K562 (cell line): Measurements from ENCODE around the gene TTBK1. TPM values are rescaled to one million over a fixed set of nuclear protein-coding genes. Genes with fewer than 3 reads are reported as not detected.

Source experiments
- ATAC-seq: fragments of 200-7000 bp; cut with Tn5 transposase; 3 replicates; pipeline ENCODE4 v1.9.1; 2020; ENCODE audit warnings: moderate library complexity
- BruUV-seq: library from RNA; stranded (reverse); fragments of 400-500 nt; replicated peaks from 2 replicates; lab custom pipeline; 2021; lab: Mats Ljungman, UMichigan
- CTCF ChIA-PET: fragments of 300-600 bp; formaldehyde crosslinking; extraction: SDS; loops from one replicate; lab custom pipeline; 2021; ENCODE audit warnings: low intra/inter-chr PET ratio; lab: Yijun Ruan, JAX
- POLR2A ChIA-PET: fragments of 300-600, 350-650 bp; sonication (Branson Sonifier 250); formaldehyde crosslinking; extraction: SDS; loops from one replicate; lab custom pipeline; 2021; ENCODE audit warnings: antibody characterized with exemption, inconsistent platforms; lab: Yijun Ruan, JAX
- DNase-seq, 4 experiments: peaks; one replicate each; pipeline versions ENCODE4 v3.0.0 to v3.0.0-alpha.2; 2011 to 2018; ENCODE audit warnings: low spot score in 3 of 4, mixed read lengths in 3 of 4; ENCODE audit errors: extremely low read depth in 1 of 4
- FAIRE-seq: peaks from 2 replicates; lab custom pipeline; 2011; peaks lifted over from hg19 to GRCh38; lab: Jason Lieb, UNC
- H2AFZ ChIP-seq: 2 replicates; pipeline ENCODE4 v1.6.0; 2011; ENCODE audit warnings: low read depth, low read length, control low read depth, inconsistent platforms
- H3K27ac ChIP-seq: fragments of 200-600 bp; 3 replicates; pipeline ENCODE4 v1.8.0; 2011; ENCODE audit warnings: low read depth, mild to moderate bottlenecking, control low read depth, inconsistent platforms, low read length, moderate library complexity, mixed read lengths; ENCODE audit errors: extremely low read depth
- H3K27me3 ChIP-seq, 2 experiments: fragments of 300-600 bp in 1 of 2; 2 replicates in 1 of 2; 3 replicates in 1 of 2; pipeline versions ENCODE4 v1.6.0 to v1.8.0; 2011; ENCODE audit warnings: inconsistent platforms in 2 of 2, low read length in 2 of 2, mild to moderate bottlenecking in 1 of 2, mixed read lengths in 1 of 2, moderate library complexity in 1 of 2; ENCODE audit not compliant: control insufficient read depth in 2 of 2, insufficient read depth in 2 of 2
- H3K36me3 ChIP-seq: fragments of 300-600 bp; 3 replicates; pipeline ENCODE4 v1.8.0; 2011; ENCODE audit warnings: mild to moderate bottlenecking, low read length, inconsistent platforms; ENCODE audit not compliant: control insufficient read depth, insufficient read depth
- H3K4me1 ChIP-seq, 2 experiments: fragments of 200-600 bp in 1 of 2; replicated peaks in 1 of 2; 2 replicates in 1 of 2; 3 replicates in 1 of 2; pipeline versions ENCODE4 v1.5.1 to v1.8.0; 2011; ENCODE audit warnings: inconsistent platforms in 2 of 2, low read length in 2 of 2, mild to moderate bottlenecking in 1 of 2, mixed read lengths in 1 of 2, moderate library complexity in 1 of 2; ENCODE audit not compliant: control insufficient read depth in 2 of 2, insufficient read depth in 2 of 2
- H3K4me2 ChIP-seq: 2 replicates; pipeline ENCODE4 v1.6.1; 2011; ENCODE audit warnings: low read length, control low read depth, inconsistent platforms, mixed read lengths; ENCODE audit not compliant: insufficient read depth
- H3K4me3 ChIP-seq: fragments of 200-600 bp; sonication (generic), shearing (Covaris generic); 2 replicates; pipeline ENCODE4 v1.5.1; 2016; ENCODE audit warnings: control low read depth, inconsistent platforms
- H3K79me2 ChIP-seq: fragments of 200-600 bp; 3 replicates; pipeline ENCODE4 v1.8.0; 2011; ENCODE audit warnings: low read length, inconsistent platforms; ENCODE audit not compliant: control insufficient read depth, insufficient read depth
- H3K9ac ChIP-seq, 2 experiments: 2 replicates each; pipeline versions ENCODE4 v1.6.0 to v1.6.1; 2011; ENCODE audit warnings: low read depth in 2 of 2, low read length in 2 of 2, control low read depth in 1 of 2, inconsistent platforms in 1 of 2, mild to moderate bottlenecking in 1 of 2, mixed read lengths in 1 of 2; ENCODE audit not compliant: insufficient read depth in 1 of 2
- H3K9me1 ChIP-seq: one replicate; pipeline ENCODE4 v1.6.0; 2011; ENCODE audit warnings: inconsistent platforms, mild to moderate bottlenecking, low read length, moderate library complexity; ENCODE audit not compliant: control insufficient read depth, insufficient read depth
- H3K9me3 ChIP-seq: replicated peaks from 2 replicates; pipeline ENCODE4 v1.5.1; 2011; ENCODE audit warnings: low read depth, low read length, inconsistent platforms; ENCODE audit not compliant: control insufficient read depth, insufficient read depth
- H4K20me1 ChIP-seq: replicated peaks from 2 replicates; pipeline ENCODE4 v1.6.1; 2011; ENCODE audit warnings: low read length, inconsistent platforms, mixed read lengths; ENCODE audit not compliant: control insufficient read depth, insufficient read depth
- HIVEP1 ChIP-seq: fragments of 250-450 bp; sonication (Bioruptor Pico); IDR thresholded peaks from 2 replicates; pipeline ENCODE4 v1.4.0; 2020; ENCODE audit warnings: mild to moderate bottlenecking
- IFI16 ChIP-seq: fragments of 250-450 bp; sonication (Bioruptor Pico); IDR thresholded peaks from 2 replicates; pipeline ENCODE4 v2.1.2; 2022; ENCODE audit warnings: mild to moderate bottlenecking, inconsistent platforms
- RBFOX2 ChIP-seq: fragments of 200-400 bp; formaldehyde crosslinking; IDR thresholded peaks from 2 replicates; pipeline ENCODE4 v1.6.1; 2017; ENCODE audit warnings: low read depth, mild to moderate bottlenecking, low read length, moderate library complexity
- RBM25 ChIP-seq: fragments of 200-400 bp; formaldehyde crosslinking; IDR thresholded peaks from 2 replicates; pipeline ENCODE4 v1.6.1; 2018; ENCODE audit warnings: low read length, low read depth, moderate library complexity; ENCODE audit not compliant: severe bottlenecking
- TAF7 ChIP-seq: fragments of 450-650 bp; IDR thresholded peaks from 2 replicates; pipeline ENCODE4 v1.6.1; 2016; ENCODE audit warnings: missing genetic modification characterization, missing compliant biosample characterization
- ZC3H4 ChIP-seq: sonication (generic); formaldehyde crosslinking; IDR thresholded peaks from 2 replicates; pipeline ENCODE4 v1.9.0; 2021; ENCODE audit warnings: missing genetic modification reagents, borderline replicate concordance
- ZFP36 ChIP-seq: fragments of 150-350 bp; IDR thresholded peaks from 2 replicates; pipeline ENCODE4 v1.6.1; 2018; ENCODE audit warnings: low read length, low read depth; ENCODE audit not compliant: partially characterized antibody
- ZNF121 ChIP-seq: sonication (generic); formaldehyde crosslinking; conservative IDR thresholded peaks from 2 replicates; pipeline ENCODE4 v1.8.0; 2022; ENCODE audit warnings: missing genetic modification reagents
- WGBS: fragments of 100-300 bp; shearing (Covaris generic); methylation state at CpG from one replicate; pipeline ENCODE4 v1.1.6; 2016; ENCODE audit warnings: low coverage, mixed read lengths; ENCODE audit not compliant: insufficient coverage; ENCODE audit errors: missing lambda C conversion rate; 5-methylcytosine and 5-hydroxymethylcytosine counted together
- in situ Hi-C: fragments of 300-500 bp; cut with MboI; formaldehyde crosslinking; loops from 4 replicates; pipeline ENCODE4 v1.15.0; 2018; ENCODE audit warnings: inconsistent platforms, mixed read lengths
- intact Hi-C: fragments of 100-400 bp; cut with micrococcal nuclease; formaldehyde crosslinking; loops from 2 replicates; pipeline ENCODE4 v1.14.2; 2022
- polyA plus RNA-seq, 8 experiments: library from polyadenylated mRNA; depleted of rRNA in 4 of 8; stranded (reverse) in 5 of 8; unstranded in 3 of 8; fragments of >200 nt; fragmentation: Nextera tagmentation in 2 of 8; fragmentation: Illumina TruSeq in 1 of 8; extraction: Ambion mirVana in 2 of 8; extraction: Trizol in 1 of 8; gene quantifications; 2 replicates each; pipeline versions ENCODE4 v1.2.1 to v1.2.3, GENCODE V29; 2011 to 2014; ENCODE audit warnings: inconsistent platforms in 1 of 8, missing spikeins in 1 of 8
- total RNA-seq, 7 experiments: library from RNA; depleted of rRNA in 6 of 7; stranded (reverse); fragments of >200 nt in 6 of 7; fragmentation: Illumina TruSeq in 2 of 7; extraction: Trizol in 2 of 7; gene quantifications; 2 replicates each; pipeline versions ENCODE4 v1.2.1 to v1.2.3, GENCODE V29; 2011 to 2021; ENCODE audit warnings: low replicate concordance in 1 of 7
- TF ChIP-seq, protein P1 (sequence below): fragments of 250-450 bp; sonication (Bioruptor Pico); IDR thresholded peaks from 2 replicates; pipeline ENCODE4 v1.6.1; 2021; ENCODE audit warnings: mild to moderate bottlenecking

The TTBK1 gene
- total and polyA plus RNA-seq, 9 of the 15 experiments (the other 6 are each of a cell fraction or from before 2014, with no cell fraction given), result not detected

DNA sequence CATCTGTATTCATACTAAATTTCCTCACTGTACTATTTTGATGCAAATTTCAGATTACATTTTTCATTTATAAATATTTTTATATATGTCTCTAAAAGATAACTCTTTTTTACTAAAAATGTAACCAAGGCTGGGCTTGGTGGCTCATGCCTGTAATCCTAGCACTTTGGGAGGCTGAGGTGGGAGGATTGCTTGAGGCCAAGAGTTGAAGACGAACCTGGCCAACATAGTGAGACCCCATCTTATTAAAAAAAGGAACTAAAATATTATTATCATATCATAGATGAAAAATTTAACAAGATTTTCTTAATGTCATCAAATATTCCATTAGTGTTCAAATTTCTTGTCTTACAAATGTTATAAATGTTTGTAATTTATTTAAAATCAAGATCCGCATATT lies 7.4 kb upstream of the TTBK1 start:
- no peak overlapping the region for H2AFZ ChIP-seq
- ChIA-PET CTCF (no interaction called here), POLR2A (interaction anchor here (0.6 to 1.2 kb wide), 2 partner anchors 11 to 15 kb away, joined by 3 read pairs; no protein-coding TSS in a partner anchor)
- no peak overlapping the region for H3K4me2 ChIP-seq
- H3K4me3 ChIP-seq, result no peak overlapping the region
- H3K27me3 ChIP-seq, result peaks cover 10 to 16% of the 10 kb centered on the region in 2 experiments; a peak in 4 of 5 replicates
- peaks cover 3% of the 10 kb centered on the region; the same call in 1 of the 2 replicates for H3K9me3 ChIP-seq
- H3K9ac ChIP-seq, result no peak overlapping the region
- H4K20me1 ChIP-seq, result no peaks in the 10 kb centered on the region
- in situ Hi-C loops, result no loop called here
- no peak for FAIRE-seq
- DNase-seq, result no peak
- intact Hi-C loops, result no loop called here
- no peaks in the 10 kb centered on the region for H3K9me1 ChIP-seq
- 17% methylated on average over 2 of the region's 2 CpGs for WGBS
- no peaks in the 10 kb centered on the region for H3K4me1 ChIP-seq
- no peaks in the 10 kb centered on the region for H3K36me3 ChIP-seq
- H3K79me2 ChIP-seq, result no peaks in the 10 kb centered on the region
- ATAC-seq, result no peak
- no TSS peak for BruUV-seq
- H3K27ac ChIP-seq, result no peak overlapping the region
- no peak for TF ChIP-seq IFI16
- TF ChIP-seq ZC3H4 (CRISPR knock-in tag), result no peak
- TF ChIP-seq HIVEP1 (CRISPR knock-in tag), result no peak
- no peak for TF ChIP-seq TAF7 (tag)
- TF ChIP-seq, protein P1, sequence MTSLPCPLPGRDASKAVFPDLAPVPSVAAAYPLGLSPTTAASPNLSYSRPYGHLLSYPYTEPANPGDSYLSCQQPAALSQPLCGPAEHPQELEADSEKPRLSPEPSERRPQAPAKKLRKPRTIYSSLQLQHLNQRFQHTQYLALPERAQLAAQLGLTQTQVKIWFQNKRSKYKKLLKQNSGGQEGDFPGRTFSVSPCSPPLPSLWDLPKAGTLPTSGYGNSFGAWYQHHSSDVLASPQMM (CRISPR knock-in tag), result no peak
- TF ChIP-seq RBM25, result peak; percentile 56
- TF ChIP-seq ZFP36, result no peak
- TF ChIP-seq ZNF121 (CRISPR knock-in tag), result peak; percentile 72; the same call in 1 of the 2 replicates
- no peak for TF ChIP-seq RBFOX2
- TF ChIP-seq, all 486 proteins: peak for 2
